ENCODE results near the gene NUPR1. TPM values are rescaled to one million over a fixed set of nuclear protein-coding genes. Genes with fewer than 3 reads are reported as not detected.

The NUPR1 gene
- total and polyA plus RNA-seq, 2 of the 13 experiments (the other 11 are each of a cell fraction or from before 2014, with no cell fraction given) = 18.0 to 25.6 TPM

DNA sequence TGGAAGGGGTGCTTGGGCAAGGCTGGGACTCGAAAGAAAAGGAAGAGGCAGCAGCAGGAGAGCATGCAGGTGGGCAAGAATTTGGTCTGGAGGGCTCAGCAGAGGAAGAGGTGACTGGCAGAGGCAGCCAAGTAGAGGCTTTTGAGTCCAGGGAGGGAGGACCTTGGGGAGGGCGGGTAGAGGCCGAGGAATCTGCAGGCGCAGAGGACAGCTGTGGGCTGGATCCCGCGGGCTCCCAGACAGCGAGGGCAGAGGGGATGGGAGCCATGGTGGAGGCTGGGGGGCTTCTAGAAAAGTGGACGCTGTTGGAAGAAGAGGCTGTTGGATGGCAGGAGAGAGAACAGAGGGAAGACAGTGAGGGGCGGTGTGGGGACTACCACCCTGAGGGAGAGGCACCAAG lies 41.4 kb downstream of the NUPR1 start:
- in situ Hi-C loops (cut with HindIII; ENCODE audit: extremely low pct_ligation_motif_present, low pct_unique_long_range_greater_than_20kb) = no loop called here
- DNase-seq (ENCODE audit: low spot score) (no peak), FAIRE-seq (no peak), ATAC-seq (no peak)
- Histone ChIP-seq H3K27ac (ENCODE audit: extremely low read length, insufficient read depth, low read length) (no peak overlapping the region), H4K20me1 (ENCODE audit: insufficient read depth, low read length) (no peaks in the 10 kb centered on the region), H3K4me2 (ENCODE audit: low read depth, low read length) (no peak overlapping the region), H2AFZ (ENCODE audit: low read length) (no peak overlapping the region), H3K27me3 (ENCODE audit: control insufficient read depth in 1 of 2, insufficient read depth in 2 of 2, low read length in 2 of 2) (peaks cover 18 to 59% of the 10 kb centered on the region in 2 experiments), H3K79me2 (ENCODE audit: insufficient read depth, low read length) (no peaks in the 10 kb centered on the region), H3K36me3 (replicated peaks in 1 of 2; ENCODE audit: control insufficient read depth in 1 of 2, insufficient read depth in 2 of 2, low read length in 2 of 2) (no peaks in the 10 kb centered on the region), H3K4me1 (ENCODE audit: insufficient read depth, low read length) (peaks cover 13% of the 10 kb centered on the region; the same call in 1 of the 2 replicates), H3K4me3 (replicated peaks in 1 of 3; ENCODE audit: insufficient read depth in 1 of 3, low read depth in 2 of 3, low read length in 3 of 3) (no peak overlapping the region), H3K9me3 (ENCODE audit: low read length) (no peaks in the 10 kb centered on the region), H3K9ac (ENCODE audit: insufficient read depth, low read depth, low read length) (no peak overlapping the region)
- WGBS (ENCODE audit: low lambda C conversion rate) = 55% methylated on average over 9 of the region's 9 CpGs
- CTCF ChIA-PET (ENCODE audit: low intra/inter-chr PET ratio, low total read pairs) = no interaction called here
- BruUV-seq (replicated peaks) = no TSS peak
- intact Hi-C loops (cut with micrococcal nuclease; ENCODE audit: unreplicated experiment) = no loop called here
- TF ChIP-seq KLF16 (CRISPR knock-in tag; IDR thresholded peaks at IDR 0.05) = no peak
- TF ChIP-seq ZNF570 (CRISPR knock-in tag; IDR thresholded peaks at IDR 0.05; ENCODE audit: borderline replicate concordance) = no peak
- TF ChIP-seq, protein P1, sequence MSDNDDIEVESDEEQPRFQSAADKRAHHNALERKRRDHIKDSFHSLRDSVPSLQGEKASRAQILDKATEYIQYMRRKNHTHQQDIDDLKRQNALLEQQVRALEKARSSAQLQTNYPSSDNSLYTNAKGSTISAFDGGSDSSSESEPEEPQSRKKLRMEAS (IDR thresholded peaks at IDR 0.05) = no peak
- no peak for TF ChIP-seq TARDBP (CRISPR knock-in tag; IDR thresholded peaks at IDR 0.05)
- TF ChIP-seq LCORL (IDR thresholded peaks at IDR 0.05) = no peak
- no peak for TF ChIP-seq LCORL (CRISPR knock-in tag; IDR thresholded peaks at IDR 0.05)
- no peak for TF ChIP-seq TOPORS (CRISPR knock-in tag; IDR thresholded peaks at IDR 0.05)
- no peak for TF ChIP-seq RCOR2 (CRISPR knock-in tag; IDR thresholded peaks at IDR 0.05)
- TF ChIP-seq DMAP1 (CRISPR knock-in tag; IDR thresholded peaks at IDR 0.05) = no peak
- no peak for TF ChIP-seq HNRNPUL1 (IDR thresholded peaks at IDR 0.05; ENCODE audit: low read depth, low read length)
- no peak for TF ChIP-seq MEIS2 (CRISPR knock-in tag; IDR thresholded peaks at IDR 0.05)
- POLR2A ChIA-PET = no interaction called here

DNA sequence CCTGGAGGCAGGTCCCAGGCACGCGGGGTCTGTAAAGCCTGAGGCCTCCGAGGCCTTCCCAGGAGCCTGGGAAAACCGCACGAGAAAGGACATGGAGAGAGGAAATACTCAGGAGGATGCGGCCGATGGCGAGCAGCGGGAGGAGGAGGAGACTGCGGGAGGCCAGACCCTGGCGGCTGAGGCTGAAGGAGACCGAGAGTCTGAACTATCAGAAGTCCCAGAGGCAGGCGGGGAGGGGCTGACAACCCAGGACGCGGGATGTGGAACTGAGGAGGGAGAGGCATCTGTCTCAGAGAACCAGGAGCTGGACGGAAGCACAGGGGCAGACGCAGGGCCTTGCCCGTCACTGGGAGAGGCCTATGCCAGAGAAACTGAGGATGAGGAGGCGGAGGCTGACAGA lies 41.9 kb downstream of the NUPR1 start:
- CTCF ChIA-PET (ENCODE audit: low intra/inter-chr PET ratio, low total read pairs) = no interaction called here
- 56% methylated on average over 19 of the region's 19 CpGs for WGBS (ENCODE audit: low lambda C conversion rate)
- BruUV-seq (replicated peaks) = no TSS peak
- TF ChIP-seq SAFB2 (CRISPR knock-in tag; IDR thresholded peaks at IDR 0.05; ENCODE audit: borderline replicate concordance, low read depth) = no peak
- no peak for TF ChIP-seq ZKSCAN1 (IDR thresholded peaks at IDR 0.05; ENCODE audit: low read length)
- TF ChIP-seq, protein P2, sequence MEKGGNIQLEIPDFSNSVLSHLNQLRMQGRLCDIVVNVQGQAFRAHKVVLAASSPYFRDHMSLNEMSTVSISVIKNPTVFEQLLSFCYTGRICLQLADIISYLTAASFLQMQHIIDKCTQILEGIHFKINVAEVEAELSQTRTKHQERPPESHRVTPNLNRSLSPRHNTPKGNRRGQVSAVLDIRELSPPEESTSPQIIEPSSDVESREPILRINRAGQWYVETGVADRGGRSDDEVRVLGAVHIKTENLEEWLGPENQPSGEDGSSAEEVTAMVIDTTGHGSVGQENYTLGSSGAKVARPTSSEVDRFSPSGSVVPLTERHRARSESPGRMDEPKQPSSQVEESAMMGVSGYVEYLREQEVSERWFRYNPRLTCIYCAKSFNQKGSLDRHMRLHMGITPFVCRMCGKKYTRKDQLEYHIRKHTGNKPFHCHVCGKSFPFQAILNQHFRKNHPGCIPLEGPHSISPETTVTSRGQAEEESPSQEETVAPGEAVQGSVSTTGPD (CRISPR knock-in tag; IDR thresholded peaks at IDR 0.05) = no peak
- no peak for TF ChIP-seq ZNF232 (CRISPR knock-in tag; IDR thresholded peaks at IDR 0.05; ENCODE audit: borderline replicate concordance)

More for the DNA sequence above, 41.9 kb downstream of the NUPR1 start:
- Histone ChIP-seq H3K79me2 (ENCODE audit: insufficient read depth, low read length) (no peaks in the 10 kb centered on the region), H2AFZ (ENCODE audit: low read length) (no peak overlapping the region), H4K20me1 (ENCODE audit: insufficient read depth, low read length) (no peaks in the 10 kb centered on the region), H3K27ac (ENCODE audit: extremely low read length, insufficient read depth, low read length) (no peak overlapping the region), H3K9me3 (ENCODE audit: low read length) (no peaks in the 10 kb centered on the region), H3K4me2 (ENCODE audit: low read depth, low read length) (no peak overlapping the region), H3K27me3 (ENCODE audit: control insufficient read depth in 1 of 2, insufficient read depth in 2 of 2, low read length in 2 of 2) (peaks cover 18 to 59% of the 10 kb centered on the region in 2 experiments), H3K4me3 (replicated peaks in 1 of 3; ENCODE audit: insufficient read depth in 1 of 3, low read depth in 2 of 3, low read length in 3 of 3) (no peak overlapping the region), H3K9ac (ENCODE audit: insufficient read depth, low read depth, low read length) (no peak overlapping the region), H3K4me1 (ENCODE audit: insufficient read depth, low read length) (peaks cover 13% of the 10 kb centered on the region; the same call in 1 of the 2 replicates), H3K36me3 (replicated peaks in 1 of 2; ENCODE audit: control insufficient read depth in 1 of 2, insufficient read depth in 2 of 2, low read length in 2 of 2) (no peaks in the 10 kb centered on the region)
- FAIRE-seq (no peak), DNase-seq (ENCODE audit: low spot score) (no peak), ATAC-seq (no peak)
- intact Hi-C loops (cut with micrococcal nuclease; ENCODE audit: unreplicated experiment) (no loop called here), in situ Hi-C loops (cut with HindIII; ENCODE audit: extremely low pct_ligation_motif_present, low pct_unique_long_range_greater_than_20kb) (no loop called here)
- POLR2A ChIA-PET = interaction anchor here (1.2 kb wide), 1 partner anchor 96 kb away, joined by 3 read pairs; no protein-coding TSS in a partner anchor
